ENCODE measurements around the gene LSAMP.

Gene LSAMP

DNA sequence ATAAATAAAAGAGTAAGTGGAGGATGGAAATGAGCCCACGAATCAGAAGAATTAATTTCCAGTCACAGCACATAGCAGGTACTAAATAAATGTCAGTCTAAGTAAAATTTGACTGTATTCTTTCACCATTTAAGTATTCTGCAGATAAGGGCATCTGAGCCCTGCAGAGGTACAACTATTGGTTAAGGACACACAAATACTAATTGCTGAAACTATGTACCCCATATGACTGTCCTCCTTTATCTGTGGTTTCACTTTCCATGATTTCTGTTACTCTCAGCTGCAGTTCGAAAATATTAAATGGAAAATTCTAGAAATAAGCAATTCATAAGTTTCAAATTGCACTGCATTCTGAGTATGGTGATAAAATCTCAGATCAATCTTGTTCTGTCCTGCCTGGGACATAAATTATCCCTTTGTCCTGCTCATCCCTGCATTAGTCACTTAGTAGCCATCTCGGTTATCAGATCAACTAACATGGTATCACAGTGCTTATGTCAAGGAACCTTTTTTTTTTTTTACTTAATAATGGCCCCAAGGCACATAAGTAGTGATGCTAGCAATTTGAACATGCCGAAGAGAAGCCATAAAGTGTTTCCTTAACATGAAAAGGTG lies 95.1 kb downstream of the LSAMP start:
- DNase-seq: no peak

GRCh38 chr3:116348216-116348615 lies 97.1 kb downstream of the LSAMP start:
- no peak for DNase-seq

DNA sequence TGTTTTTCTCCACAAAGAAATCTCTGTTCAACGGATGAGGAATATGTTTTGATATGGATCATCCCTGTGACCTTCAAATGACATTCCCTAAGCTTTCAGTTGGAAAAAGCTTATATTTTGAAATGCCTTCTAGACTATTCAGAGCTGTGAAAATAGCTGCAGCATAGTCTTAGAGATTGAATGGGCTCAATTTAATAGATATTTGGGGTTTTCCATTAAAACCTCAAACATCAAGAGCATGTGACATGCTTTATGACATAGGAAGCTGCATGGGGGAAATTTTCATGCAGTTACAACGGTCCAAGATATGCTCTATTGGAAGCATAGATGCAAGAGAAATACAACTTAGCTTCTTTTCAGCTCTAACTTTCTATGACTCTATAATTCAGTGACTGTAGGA lies 102.8 kb downstream of the LSAMP start:
- no peak for DNase-seq

DNA sequence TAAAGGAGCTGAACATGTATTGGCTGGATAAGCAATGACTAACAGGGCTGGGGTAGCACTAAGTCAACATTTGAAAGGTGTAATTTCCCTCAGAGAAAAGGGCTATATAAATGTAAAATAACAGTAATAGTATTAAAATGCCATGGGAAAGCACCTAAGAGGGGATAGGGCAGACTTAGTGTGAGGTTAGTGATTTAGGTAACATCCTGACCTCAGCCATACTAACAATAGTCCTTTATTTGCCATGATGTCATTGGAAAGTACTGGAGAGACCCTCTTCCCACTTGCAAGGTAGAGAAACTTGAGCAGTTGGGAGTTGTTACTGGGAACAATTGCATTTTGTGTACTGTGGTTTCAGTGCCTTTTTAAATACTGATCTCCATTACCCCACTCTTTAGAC lies 103.4 kb downstream of the LSAMP start:
- no peak for DNase-seq

- no peak for DNase-seq
Measured at GRCh38 chr3:116341381-116341780, 103.9 kb downstream of the LSAMP start.

DNA sequence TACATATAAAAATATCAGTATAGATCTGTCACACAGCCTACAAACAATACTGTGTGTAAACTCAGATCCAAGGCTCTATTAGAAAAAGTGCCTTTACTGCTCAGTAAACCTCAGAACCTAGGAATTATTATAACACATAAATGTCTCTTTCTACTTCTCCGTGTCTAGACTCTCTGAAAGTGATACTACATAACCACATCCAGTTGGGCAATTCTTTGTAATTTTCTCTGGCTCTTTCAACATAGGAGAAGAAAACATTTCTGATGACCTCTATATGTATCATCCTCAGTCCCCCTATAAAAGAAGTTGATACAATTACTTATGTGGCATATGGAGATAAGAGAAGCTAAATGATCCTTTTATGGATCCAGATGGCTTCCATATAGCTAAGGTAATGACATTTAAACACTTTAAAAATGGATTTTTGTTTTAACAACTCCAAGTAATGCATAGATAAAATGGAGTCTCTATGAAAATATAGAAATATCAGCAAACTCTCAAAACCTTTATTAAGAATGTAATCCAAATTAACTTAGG lies 104.5 kb downstream of the LSAMP start:
- no peak for DNase-seq

DNA sequence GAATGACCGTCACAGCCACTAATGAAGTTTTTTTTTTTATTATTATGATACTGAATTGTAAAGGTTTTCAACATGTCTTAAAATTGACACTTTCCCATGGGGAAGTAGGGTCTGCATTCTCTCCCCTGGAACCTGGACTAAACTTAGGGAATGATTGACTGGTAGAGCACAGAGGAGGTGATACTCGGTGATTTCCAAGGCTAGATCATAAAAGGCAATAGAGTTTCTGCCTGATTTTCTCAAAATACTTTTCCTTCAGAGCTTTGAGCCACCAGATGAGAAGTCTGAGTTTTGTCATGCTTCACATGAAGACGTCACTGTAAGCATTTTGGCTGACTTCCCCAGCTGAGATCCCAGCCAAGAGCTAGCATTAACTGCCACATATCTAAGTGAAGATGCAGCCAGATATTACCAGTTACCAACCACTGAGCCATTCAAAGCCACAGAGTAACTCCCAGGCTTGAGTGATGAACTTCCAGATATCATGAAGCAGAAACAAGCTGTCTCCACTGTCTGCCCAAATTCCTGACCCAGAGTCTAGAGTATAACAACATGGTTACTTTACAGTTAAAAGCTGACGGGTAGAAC lies 105.8 kb downstream of the LSAMP start:
- DNase-seq: no peak

DNA sequence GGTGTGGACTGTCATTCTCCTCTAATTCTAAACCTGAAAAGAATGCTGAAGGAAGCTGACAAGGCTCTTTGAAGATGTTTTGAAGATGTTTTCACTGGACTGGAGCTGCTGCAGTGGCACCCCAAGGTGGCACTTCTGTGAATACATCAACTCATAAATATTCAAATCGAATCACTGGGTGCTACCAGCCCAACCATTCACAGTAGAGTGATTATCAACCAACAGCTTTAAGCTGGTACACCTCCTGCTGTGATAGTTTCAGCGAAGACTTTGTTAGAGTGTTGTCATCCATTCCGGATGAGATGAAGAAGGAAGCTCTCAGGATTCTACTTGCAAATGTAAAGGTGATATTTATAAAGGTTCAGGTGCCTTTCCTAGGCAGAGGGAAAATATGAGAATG lies 106.6 kb downstream of the LSAMP start:
- DNase-seq: no peak

DNA sequence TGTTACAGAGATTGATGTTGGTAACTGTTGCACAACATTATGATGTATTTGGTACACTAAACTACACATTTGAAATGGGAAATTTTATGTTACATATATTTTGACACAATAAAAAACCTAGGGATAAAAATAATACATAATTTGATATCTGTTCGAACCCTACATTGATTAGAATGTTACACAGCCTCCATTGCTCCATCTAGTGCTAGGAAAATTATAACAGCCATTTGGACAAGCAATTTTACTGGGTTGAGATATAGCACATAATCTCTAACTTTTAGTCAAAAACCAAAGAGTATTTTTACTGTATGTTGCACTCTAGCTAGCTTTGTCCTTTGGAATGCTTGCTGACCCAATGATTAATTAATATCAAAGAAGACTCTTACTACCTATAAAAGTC lies 108.1 kb downstream of the LSAMP start:
- no peak for DNase-seq

DNA sequence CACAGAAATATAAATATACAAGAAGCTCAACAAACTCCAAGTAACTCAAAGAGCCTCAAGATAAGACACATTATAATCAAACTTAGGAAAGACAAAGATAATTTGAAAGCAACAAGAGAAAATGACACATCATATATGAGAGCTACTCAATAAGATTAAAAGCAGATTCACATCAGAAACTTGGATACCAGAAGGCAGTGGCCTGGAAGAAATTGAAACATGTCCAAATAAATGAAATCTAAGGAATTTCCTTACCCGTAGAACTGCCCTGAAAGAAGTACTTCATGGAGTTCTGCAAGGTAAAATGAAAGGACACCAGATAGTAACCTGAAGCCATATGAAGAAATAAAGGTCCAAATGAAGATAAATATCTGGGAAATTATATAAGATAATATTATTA lies 113.9 kb downstream of the LSAMP start:
- no peak for DNase-seq

GRCh38 chr3:116322750-116323375 lies 122.4 kb downstream of the LSAMP start:
- DNase-seq: no peak

- no peak for DNase-seq
Measured at GRCh38 chr3:116318370-116318769, 126.9 kb downstream of the LSAMP start.

DNA sequence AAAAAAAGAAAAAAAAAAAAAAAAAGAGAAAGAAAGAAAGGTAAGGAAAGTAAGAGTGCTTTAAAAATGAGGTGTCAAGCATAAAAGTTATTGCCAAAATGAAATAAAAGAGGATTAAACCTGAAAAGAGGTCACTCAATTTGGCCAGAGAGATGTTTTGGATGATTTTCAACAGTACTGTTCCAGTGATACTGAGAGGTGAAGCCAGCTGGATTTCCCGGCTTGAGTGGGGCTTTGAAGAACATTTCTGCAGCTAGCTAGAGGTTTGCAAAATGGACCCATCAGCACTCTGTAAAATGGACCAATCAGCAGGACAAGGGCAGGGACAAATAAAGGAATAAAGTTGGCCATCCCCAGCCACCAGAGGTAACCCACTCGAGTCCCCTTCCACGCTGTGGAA lies 128.5 kb downstream of the LSAMP start:
- no peak for DNase-seq

DNA sequence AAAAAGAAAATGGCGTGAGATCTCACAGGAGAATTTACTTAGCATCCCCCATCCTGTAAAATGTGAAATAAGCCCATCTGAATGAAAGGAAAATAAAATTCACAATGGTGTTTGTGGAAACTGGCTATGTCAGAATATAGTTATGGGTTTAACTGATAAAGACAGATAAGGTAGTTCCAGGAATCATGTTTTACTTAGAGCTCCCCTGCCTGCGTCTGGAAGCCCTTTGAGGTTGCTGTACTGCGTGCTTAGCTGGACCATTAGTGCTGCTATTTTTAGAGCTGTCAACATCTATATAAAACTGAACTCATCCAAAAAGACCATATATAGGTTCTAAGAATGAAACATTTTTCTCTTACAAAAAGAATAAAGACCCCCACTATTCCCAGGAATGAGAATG lies 130.8 kb downstream of the LSAMP start:
- no peak for DNase-seq

DNA sequence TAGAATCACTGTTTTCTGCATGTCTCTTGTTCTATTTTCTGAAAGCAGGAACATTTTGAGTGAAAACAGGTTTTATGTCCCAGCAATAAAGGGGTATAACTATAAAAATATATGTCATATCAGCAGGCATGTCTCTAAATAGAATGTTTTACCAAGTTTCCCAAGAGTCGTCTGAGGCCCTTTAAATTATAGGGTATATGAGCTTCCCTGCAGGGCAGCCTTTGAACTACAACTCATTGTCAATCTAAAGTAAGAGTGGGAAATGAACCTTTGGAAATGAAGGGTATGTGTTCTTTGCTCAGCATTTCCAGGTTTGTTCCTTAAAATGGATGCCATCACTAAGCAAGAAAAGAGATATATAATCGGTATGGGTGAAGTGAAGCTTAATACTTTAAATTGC lies 138.6 kb downstream of the LSAMP start:
- no peak for DNase-seq

DNA sequence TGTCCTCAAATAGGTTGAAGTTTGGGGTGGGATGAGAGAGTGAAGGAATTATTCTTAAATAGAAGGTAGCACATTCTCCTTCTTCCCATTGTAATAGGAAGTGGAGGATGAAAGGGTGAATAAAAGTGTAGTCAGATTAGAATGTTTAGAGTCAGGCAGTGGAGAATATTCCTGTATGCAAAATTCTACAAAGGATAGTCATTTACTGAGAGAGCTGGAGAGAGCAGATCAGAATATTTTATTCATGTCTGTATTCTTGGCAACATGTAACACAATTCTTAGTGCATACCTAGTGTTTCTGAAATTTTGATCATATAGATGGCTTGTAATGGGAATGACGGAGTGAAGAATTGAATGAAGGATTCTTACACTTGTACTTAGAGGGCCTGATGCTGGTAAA lies 139.1 kb downstream of the LSAMP start:
- DNase-seq: no peak

- no peak for DNase-seq
Measured at GRCh38 chr3:116302087-116302747, 143.1 kb downstream of the LSAMP start.

GRCh38 chr3:116301422-116301821 lies 143.9 kb downstream of the LSAMP start:
- DNase-seq: no peak

DNA sequence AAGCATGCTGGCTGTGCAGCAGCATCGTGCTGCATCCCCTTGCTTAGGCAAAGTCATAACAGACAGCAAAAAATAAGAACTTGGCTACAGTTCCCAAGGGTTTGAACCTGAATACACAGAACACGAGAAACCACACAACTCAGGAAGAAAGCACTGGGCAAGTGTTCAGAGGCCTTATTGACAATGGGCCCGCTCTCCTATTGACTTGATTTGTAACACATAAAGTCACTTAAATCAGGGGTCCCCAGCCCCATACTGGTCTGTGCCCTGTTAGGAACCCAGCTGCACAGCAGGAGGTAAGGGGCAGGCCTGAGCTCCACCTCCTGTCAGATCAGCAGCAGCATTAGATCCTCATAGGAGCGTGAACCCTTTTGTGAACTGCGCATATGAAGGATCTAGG lies 145.1 kb downstream of the LSAMP start:
- DNase-seq: no peak

DNA sequence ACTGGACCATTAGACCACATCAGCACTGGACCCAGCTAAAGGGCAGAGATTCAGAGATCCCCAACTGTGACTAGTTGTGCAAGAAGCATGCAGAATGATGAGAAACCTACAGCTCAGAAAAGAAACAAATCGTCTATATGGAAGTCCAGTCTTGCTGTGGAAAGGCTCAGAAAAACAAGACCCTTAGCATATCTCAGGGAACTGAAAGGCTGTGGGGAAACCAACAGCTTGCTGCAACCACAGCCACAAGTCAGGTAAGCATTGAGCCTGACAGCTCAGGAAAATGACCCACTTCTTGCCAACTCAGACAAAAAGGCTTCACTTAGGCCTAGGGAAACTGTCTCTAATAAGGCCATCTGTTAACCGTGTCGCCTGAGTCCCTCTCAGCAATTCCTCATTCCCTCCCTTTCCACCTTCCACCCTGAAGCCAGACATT lies 145.6 kb downstream of the LSAMP start:
- DNase-seq: no peak

GRCh38 chr3:116298151-116298550 lies 147.1 kb downstream of the LSAMP start:
- no peak for DNase-seq

DNA sequence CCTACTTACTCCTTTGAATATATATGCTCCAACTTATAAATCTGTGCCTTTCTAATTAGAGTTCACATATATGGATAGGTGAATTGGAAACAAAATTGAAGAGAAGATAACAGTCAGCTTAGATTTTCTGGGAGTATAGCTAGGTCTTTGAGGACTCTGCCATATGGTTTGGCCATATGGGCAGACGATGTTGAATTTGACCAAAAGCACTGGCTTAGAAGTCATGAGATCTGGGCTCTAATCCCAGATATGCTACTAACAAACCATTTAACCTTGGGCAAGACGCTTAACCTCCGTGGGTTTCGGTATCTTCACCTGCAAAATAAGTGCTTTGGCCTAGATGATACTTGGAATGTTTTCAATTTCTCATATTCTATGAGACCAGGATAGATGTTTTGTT lies 154.1 kb downstream of the LSAMP start:
- DNase-seq: no peak

DNA sequence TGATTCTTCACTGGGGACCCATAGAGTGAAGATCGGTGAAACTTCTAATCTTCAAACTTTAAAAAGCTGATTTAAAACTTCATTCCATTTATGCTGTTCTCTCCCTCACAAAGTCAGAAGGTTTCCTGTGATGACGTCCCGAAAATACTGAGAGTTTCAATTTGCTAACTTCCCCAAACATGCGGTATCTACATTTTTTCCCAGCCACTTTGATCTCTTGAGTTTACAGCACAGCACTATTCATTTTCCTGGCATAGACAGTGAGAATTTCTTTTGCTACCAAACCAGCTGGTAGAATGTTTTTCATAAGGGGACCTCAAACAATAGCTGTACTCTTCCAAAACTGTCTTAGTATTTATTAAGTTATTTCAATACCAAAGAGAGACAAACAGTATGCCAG lies 156.8 kb downstream of the LSAMP start:
- no peak for DNase-seq

Data from activated CD4-positive, CD25-positive, alpha-beta regulatory T cell treated with anti-CD3 and anti-CD28 coated beads, Interleukin-2, amount 50 U/mL, for 72 hours (primary cell).